Astrocyte (in vitro differentiated cells and primary cell): ENCODE data around the gene CNTNAP5. TPM values are rescaled to one million over a fixed set of nuclear protein-coding genes. Genes with fewer than 3 reads are reported as not detected.

Experiments
- DNase-seq: peaks from one replicate; pipeline ENCODE4 v3.0.0-alpha.2; 2010; ENCODE audit warnings: low read depth
- FAIRE-seq: peaks from 2 replicates; lab custom pipeline; 2011; peaks lifted over from hg19 to GRCh38; lab: Jason Lieb, UNC
- H2AFZ ChIP-seq: 2 replicates; pipeline ENCODE4 v1.6.0; 2012; ENCODE audit warnings: low read depth, low read length, inconsistent platforms
- H3K27ac ChIP-seq: 2 replicates; pipeline ENCODE4 v1.5.1; 2011; ENCODE audit warnings: low read depth, low read length, inconsistent platforms
- H3K27me3 ChIP-seq: 2 replicates; pipeline ENCODE4 v1.6.0; 2011; ENCODE audit warnings: low read length, inconsistent platforms; ENCODE audit not compliant: insufficient read depth
- H3K36me3 ChIP-seq: 2 replicates; pipeline ENCODE4 v1.5.1; 2011; ENCODE audit warnings: low read length, inconsistent platforms; ENCODE audit not compliant: insufficient read depth
- H3K4me1 ChIP-seq: 2 replicates; pipeline ENCODE4 v1.5.1; 2011; ENCODE audit warnings: low read length, inconsistent platforms; ENCODE audit not compliant: insufficient read depth
- H3K4me2 ChIP-seq: 2 replicates; pipeline ENCODE4 v1.6.0; 2012; ENCODE audit warnings: low read length, inconsistent platforms
- H3K4me3 ChIP-seq: 2 replicates; pipeline ENCODE4 v1.5.1; 2011; ENCODE audit warnings: low read depth, mild to moderate bottlenecking, low read length, inconsistent platforms; ENCODE audit not compliant: insufficient read depth
- H3K79me2 ChIP-seq: 2 replicates; pipeline ENCODE4 v1.6.0; 2012; ENCODE audit warnings: mild to moderate bottlenecking, low read length, inconsistent platforms; ENCODE audit not compliant: insufficient read depth
- H3K9ac ChIP-seq: 2 replicates; pipeline ENCODE4 v1.6.0; 2012; ENCODE audit warnings: mild to moderate bottlenecking, low read length, inconsistent platforms
- H3K9me3 ChIP-seq: 2 replicates; pipeline ENCODE4 v1.5.1; 2012; ENCODE audit warnings: low read depth, mild to moderate bottlenecking, low read length, inconsistent platforms; ENCODE audit not compliant: insufficient read depth
- H4K20me1 ChIP-seq: 2 replicates; pipeline ENCODE4 v1.6.0; 2012; ENCODE audit warnings: low read length, inconsistent platforms; ENCODE audit not compliant: insufficient read depth
- H3K27ac Mint-ChIP-seq: one replicate; pipeline ENCODE4 v1.8.0; 2021; ENCODE audit warnings: mild to moderate bottlenecking, mixed read lengths; ENCODE audit not compliant: unreplicated experiment
- H3K27me3 Mint-ChIP-seq: one replicate; pipeline ENCODE4 v1.8.0; 2021; ENCODE audit warnings: low read depth, mixed read lengths; ENCODE audit not compliant: unreplicated experiment
- H3K36me3 Mint-ChIP-seq: one replicate; pipeline ENCODE4 v1.8.0; 2021; ENCODE audit warnings: low read depth, mixed read lengths; ENCODE audit not compliant: unreplicated experiment
- H3K4me1 Mint-ChIP-seq: one replicate; pipeline ENCODE4 v1.8.0; 2021; ENCODE audit warnings: low read depth, mixed read lengths; ENCODE audit not compliant: unreplicated experiment
- H3K4me3 Mint-ChIP-seq: one replicate; pipeline ENCODE4 v1.8.0; 2021; ENCODE audit warnings: mild to moderate bottlenecking, moderate library complexity, mixed read lengths; ENCODE audit not compliant: unreplicated experiment
- H3K9me3 Mint-ChIP-seq: one replicate; pipeline ENCODE4 v1.8.0; 2021; ENCODE audit warnings: mild to moderate bottlenecking, mixed read lengths; ENCODE audit not compliant: unreplicated experiment
- EZH2 ChIP-seq: IDR thresholded peaks from 2 replicates; pipeline ENCODE4 v1.6.1; 2012; ENCODE audit warnings: mild to moderate bottlenecking, low read length, inconsistent platforms; ENCODE audit not compliant: insufficient read depth
- total RNA-seq: library from RNA; stranded (reverse); gene quantifications from 2 replicates; pipeline ENCODE4 v1.2.1, GENCODE V29; 2021
- TF ChIP-seq, protein P1 (sequence below): IDR thresholded peaks from 2 replicates; pipeline ENCODE4 v1.5.1; 2011; ENCODE audit warnings: low read depth, mild to moderate bottlenecking, inconsistent platforms, low read length, moderate library complexity; ENCODE audit not compliant: insufficient read depth

CNTNAP5 gene
- total RNA-seq, 1 donor from 2014 or later = 0.30 TPM

DNA sequence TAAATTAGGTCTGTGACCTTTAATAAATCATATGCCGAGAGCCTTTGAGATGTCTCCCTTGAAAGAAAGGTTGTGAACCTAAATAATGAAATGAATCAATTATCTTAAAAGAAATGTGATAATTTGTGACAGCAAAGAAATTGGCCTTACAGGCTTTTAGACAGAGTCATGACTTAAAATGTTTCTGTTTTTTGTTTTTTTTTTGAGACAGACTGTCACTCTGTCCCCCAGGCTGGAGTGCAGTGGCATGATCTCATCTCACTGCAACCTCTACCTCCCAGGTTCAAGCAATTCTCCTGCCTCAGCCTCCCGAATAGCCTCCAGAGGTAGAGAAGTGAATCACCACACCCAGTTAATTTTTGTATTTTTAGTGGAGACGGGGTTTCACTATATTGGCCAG is 898.0 kb downstream of the CNTNAP5 start:
- Mint-ChIP-seq H3K27ac (no peak overlapping the region), H3K36me3 (no peaks in the 10 kb centered on the region), H3K27me3 (no peaks in the 10 kb centered on the region), H3K4me3 (no peak overlapping the region), H3K4me1 (no peaks in the 10 kb centered on the region), H3K9me3 (no peaks in the 10 kb centered on the region)
- H3K27ac ChIP-seq = no peak overlapping the region
- no peaks in the 10 kb centered on the region for H3K9me3 ChIP-seq
- H3K36me3 ChIP-seq = no peaks in the 10 kb centered on the region
- no peaks in the 10 kb centered on the region for H3K79me2 ChIP-seq
- no peak for TF ChIP-seq EZH2
- TF ChIP-seq, protein P1, sequence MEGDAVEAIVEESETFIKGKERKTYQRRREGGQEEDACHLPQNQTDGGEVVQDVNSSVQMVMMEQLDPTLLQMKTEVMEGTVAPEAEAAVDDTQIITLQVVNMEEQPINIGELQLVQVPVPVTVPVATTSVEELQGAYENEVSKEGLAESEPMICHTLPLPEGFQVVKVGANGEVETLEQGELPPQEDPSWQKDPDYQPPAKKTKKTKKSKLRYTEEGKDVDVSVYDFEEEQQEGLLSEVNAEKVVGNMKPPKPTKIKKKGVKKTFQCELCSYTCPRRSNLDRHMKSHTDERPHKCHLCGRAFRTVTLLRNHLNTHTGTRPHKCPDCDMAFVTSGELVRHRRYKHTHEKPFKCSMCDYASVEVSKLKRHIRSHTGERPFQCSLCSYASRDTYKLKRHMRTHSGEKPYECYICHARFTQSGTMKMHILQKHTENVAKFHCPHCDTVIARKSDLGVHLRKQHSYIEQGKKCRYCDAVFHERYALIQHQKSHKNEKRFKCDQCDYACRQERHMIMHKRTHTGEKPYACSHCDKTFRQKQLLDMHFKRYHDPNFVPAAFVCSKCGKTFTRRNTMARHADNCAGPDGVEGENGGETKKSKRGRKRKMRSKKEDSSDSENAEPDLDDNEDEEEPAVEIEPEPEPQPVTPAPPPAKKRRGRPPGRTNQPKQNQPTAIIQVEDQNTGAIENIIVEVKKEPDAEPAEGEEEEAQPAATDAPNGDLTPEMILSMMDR = no peak
- DNase-seq (no peak), FAIRE-seq (no peak)
- H4K20me1 ChIP-seq = no peaks in the 10 kb centered on the region
- H3K4me1 ChIP-seq = no peaks in the 10 kb centered on the region
- no peak overlapping the region for H2AFZ ChIP-seq
- H3K4me2 ChIP-seq = no peak overlapping the region
- H3K27me3 ChIP-seq = no peaks in the 10 kb centered on the region
- H3K4me3 ChIP-seq = no peak overlapping the region
- no peak overlapping the region for H3K9ac ChIP-seq

DNA sequence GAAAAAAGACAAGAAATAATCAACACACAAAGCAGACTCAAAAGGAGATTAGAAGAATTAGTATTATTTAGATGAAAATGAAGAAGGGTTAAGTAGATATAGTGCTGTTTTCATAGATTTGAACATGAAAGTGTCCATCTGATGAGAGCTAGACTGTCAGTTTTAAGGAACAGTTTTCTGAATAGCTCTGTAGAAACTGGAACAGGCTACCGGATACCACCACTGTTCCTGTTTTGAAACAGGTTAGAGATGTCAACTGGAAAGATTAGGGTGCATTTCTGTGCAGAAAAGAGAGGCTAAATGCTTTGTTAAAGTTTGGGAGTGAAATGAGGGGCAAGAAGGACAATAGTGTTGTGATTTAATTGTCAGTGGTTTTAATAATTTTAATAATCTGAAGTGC is 908.8 kb downstream of the CNTNAP5 start:
- H3K9me3 Mint-ChIP-seq = no peaks in the 10 kb centered on the region

DNA sequence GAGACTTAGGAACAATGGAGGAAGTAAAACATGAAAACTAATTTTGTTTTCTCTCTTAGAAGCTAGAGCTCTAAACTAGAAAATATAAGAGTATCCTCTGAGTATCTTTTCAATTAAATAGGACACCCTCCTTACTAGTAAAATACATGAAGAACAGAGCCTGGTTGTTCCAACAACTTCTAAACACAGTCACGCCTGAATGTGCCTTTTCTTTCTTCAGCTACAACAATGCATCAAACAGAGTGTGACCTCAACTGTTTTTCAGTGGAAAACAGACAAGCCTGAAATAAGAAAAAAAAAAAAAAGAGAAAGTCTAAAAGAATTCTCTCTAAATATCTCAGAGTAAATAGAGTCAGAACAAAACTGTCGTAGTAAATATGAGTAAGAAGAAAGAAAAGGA is 928.8 kb downstream of the CNTNAP5 start:
- no peak overlapping the region for H2AFZ ChIP-seq
- no peaks in the 10 kb centered on the region for H3K9me3 ChIP-seq
- no peak for FAIRE-seq
- no peak for TF ChIP-seq EZH2
- TF ChIP-seq, protein P1 = no peak
- Mint-ChIP-seq H3K4me3 (no peak overlapping the region), H3K9me3 (peaks cover 3% of the 10 kb centered on the region), H3K4me1 (no peaks in the 10 kb centered on the region), H3K27ac (no peak overlapping the region), H3K36me3 (no peaks in the 10 kb centered on the region), H3K27me3 (no peaks in the 10 kb centered on the region)
- H3K27me3 ChIP-seq = no peaks in the 10 kb centered on the region
- H3K9ac ChIP-seq = no peak overlapping the region
- no peak for DNase-seq
- H3K36me3 ChIP-seq = no peaks in the 10 kb centered on the region
- no peak overlapping the region for H3K4me3 ChIP-seq
- no peaks in the 10 kb centered on the region for H4K20me1 ChIP-seq
- no peak overlapping the region for H3K4me2 ChIP-seq
- no peaks in the 10 kb centered on the region for H3K79me2 ChIP-seq
- no peaks in the 10 kb centered on the region for H3K4me1 ChIP-seq
- H3K27ac ChIP-seq = no peak overlapping the region

More for the DNA sequence above, 908.8 kb downstream of the CNTNAP5 start:
- Histone ChIP-seq H3K9ac (no peak overlapping the region), H3K36me3 (no peaks in the 10 kb centered on the region), H3K27me3 (no peaks in the 10 kb centered on the region), H3K27ac (no peak overlapping the region), H3K4me3 (no peak overlapping the region), H4K20me1 (no peaks in the 10 kb centered on the region), H3K4me2 (no peak overlapping the region), H3K79me2 (no peaks in the 10 kb centered on the region), H3K9me3 (peaks cover 3% of the 10 kb centered on the region), H2AFZ (no peak overlapping the region), H3K4me1 (no peaks in the 10 kb centered on the region)
- Mint-ChIP-seq H3K27me3 (peaks cover 3% of the 10 kb centered on the region), H3K4me3 (no peak overlapping the region), H3K27ac (no peak overlapping the region), H3K36me3 (no peaks in the 10 kb centered on the region), H3K4me1 (no peaks in the 10 kb centered on the region)
- TF ChIP-seq, protein P1 = no peak
- FAIRE-seq (no peak), DNase-seq (no peak)
